ENCODE results near the gene LRGUK. TPM values are rescaled to one million over a fixed set of nuclear protein-coding genes. Genes with fewer than 3 reads are reported as not detected.

The LRGUK gene
- total RNA-seq, 1 donor from 2014 or later, result 2.0 TPM

- no peak for DNase-seq (ENCODE audit: extremely low spot score, unreplicated experiment)
- H3K9me3 Mint-ChIP-seq, result peaks cover 5% of the 10 kb centered on the region
- H3K27me3 Mint-ChIP-seq, result no peaks in the 10 kb centered on the region
- no peak for TF ChIP-seq CTCF (conservative IDR thresholded peaks at IDR 0.05)
- H3K4me3 Mint-ChIP-seq, result no peak overlapping the region
- no peaks in the 10 kb centered on the region for H3K4me1 Mint-ChIP-seq (ENCODE audit: unreplicated experiment)
- no peak overlapping the region for H3K27ac Mint-ChIP-seq
- no peaks in the 10 kb centered on the region for H3K36me3 Mint-ChIP-seq
Measured at GRCh38 chr7:134114992-134115391, 12.1 kb upstream of the LRGUK start.

- H3K9me3 Mint-ChIP-seq, result peaks cover 5% of the 10 kb centered on the region
- no peaks in the 10 kb centered on the region for H3K4me1 Mint-ChIP-seq (ENCODE audit: unreplicated experiment)
- no peak overlapping the region for H3K4me3 Mint-ChIP-seq
- no peaks in the 10 kb centered on the region for H3K36me3 Mint-ChIP-seq
- peaks cover 15% of the 10 kb centered on the region for H3K27me3 Mint-ChIP-seq
- H3K27ac Mint-ChIP-seq, result no peak overlapping the region
- DNase-seq (ENCODE audit: extremely low spot score, unreplicated experiment), result no peak
- no peak for TF ChIP-seq CTCF (conservative IDR thresholded peaks at IDR 0.05)
Measured at GRCh38 chr7:134120405-134120804, 6.7 kb upstream of the LRGUK start.

GRCh38 chr7:134121632-134122139, 5.5 kb upstream of the LRGUK start:
- no peak for TF ChIP-seq CTCF (conservative IDR thresholded peaks at IDR 0.05)

GRCh38 chr7:134122980-134123379, 4.2 kb upstream of the LRGUK start:
- Mint-ChIP-seq H3K4me1 (ENCODE audit: unreplicated experiment) (peaks cover 18% of the 10 kb centered on the region), H3K4me3 (no peak overlapping the region), H3K9me3 (peaks cover 4% of the 10 kb centered on the region), H3K36me3 (no peaks in the 10 kb centered on the region), H3K27me3 (peaks cover 35% of the 10 kb centered on the region), H3K27ac (no peak overlapping the region)
- DNase-seq (ENCODE audit: extremely low spot score, unreplicated experiment), result no peak
- no peak for TF ChIP-seq CTCF (conservative IDR thresholded peaks at IDR 0.05)

More at GRCh38 chr7:134121632-134122139, 5.5 kb upstream of the LRGUK start:
- no peak for DNase-seq (ENCODE audit: extremely low spot score, unreplicated experiment)
- peaks cover 5% of the 10 kb centered on the region for H3K4me1 Mint-ChIP-seq (ENCODE audit: unreplicated experiment)
- no peaks in the 10 kb centered on the region for H3K36me3 Mint-ChIP-seq
- H3K9me3 Mint-ChIP-seq, result peaks cover 5% of the 10 kb centered on the region
- H3K27ac Mint-ChIP-seq, result no peak overlapping the region
- peaks cover 22% of the 10 kb centered on the region for H3K27me3 Mint-ChIP-seq
- H3K4me3 Mint-ChIP-seq, result no peak overlapping the region

GRCh38 chr7:134126146-134126545, 994 bp upstream of the LRGUK start:
- no peak for TF ChIP-seq CTCF (conservative IDR thresholded peaks at IDR 0.05)
- H3K27me3 Mint-ChIP-seq, result peaks cover 57% of the 10 kb centered on the region
- H3K4me3 Mint-ChIP-seq, result peak overlapping the region; percentile 93
- no peaks in the 10 kb centered on the region for H3K36me3 Mint-ChIP-seq
- no peak overlapping the region for H3K27ac Mint-ChIP-seq
- peaks cover 18% of the 10 kb centered on the region for H3K4me1 Mint-ChIP-seq (ENCODE audit: unreplicated experiment)
- H3K9me3 Mint-ChIP-seq, result no peaks in the 10 kb centered on the region
- no peak for DNase-seq (ENCODE audit: extremely low spot score, unreplicated experiment)

- Mint-ChIP-seq H3K4me1 (ENCODE audit: unreplicated experiment) (peaks cover 18% of the 10 kb centered on the region), H3K36me3 (no peaks in the 10 kb centered on the region), H3K9me3 (no peaks in the 10 kb centered on the region), H3K27me3 (peaks cover 59% of the 10 kb centered on the region), H3K27ac (peak overlapping the region; percentile 15), H3K4me3 (peak overlapping the region; percentile 93)
- no peak for DNase-seq (ENCODE audit: extremely low spot score, unreplicated experiment)
- TF ChIP-seq CTCF (conservative IDR thresholded peaks at IDR 0.05), result no peak
Measured at GRCh38 chr7:134126596-134126965, 559 bp upstream of the LRGUK start.

Measured in type B pancreatic cell (in vitro differentiated cells).